Activated naive CD4-positive, alpha-beta T cell treated with anti-CD3 and anti-CD28 coated beads for 36 hours (primary cell): Measurements from ENCODE around the gene TCFL5. TPM values are rescaled to one million over a fixed set of nuclear protein-coding genes. Genes with fewer than 3 reads are reported as not detected.
A peak's percentile ranks its signal among the peaks of the same experiment; 100 is the strongest.

Experiments used
- CTCF ChIA-PET: fragments of 350-600 bp; sonication (Branson Sonifier 250); formaldehyde crosslinking; loops from one replicate; lab custom pipeline; 2021; ENCODE audit warnings: antibody characterized with exemption; lab: Charles Lee
- DNase-seq: peaks from one replicate; pipeline ENCODE4 v3.0.0-alpha.2; 2020
- H3K27ac Mint-ChIP-seq: one replicate; pipeline ENCODE4 v1.8.0; 2021; ENCODE audit warnings: mild to moderate bottlenecking, mixed read lengths
- H3K27me3 Mint-ChIP-seq: one replicate; pipeline ENCODE4 v1.8.0; 2021; ENCODE audit warnings: low read depth, mixed read lengths
- H3K36me3 Mint-ChIP-seq: one replicate; pipeline ENCODE4 v1.8.0; 2021; ENCODE audit warnings: low read depth, mixed read lengths
- H3K4me1 Mint-ChIP-seq: one replicate; pipeline ENCODE4 v1.8.0; 2021; ENCODE audit warnings: low read depth, mixed read lengths
- H3K4me3 Mint-ChIP-seq: one replicate; pipeline ENCODE4 v1.8.0; 2021; ENCODE audit warnings: mild to moderate bottlenecking, moderate library complexity, mixed read lengths
- H3K9me3 Mint-ChIP-seq: one replicate; pipeline ENCODE4 v1.8.0; 2021; ENCODE audit warnings: mixed read lengths
- intact Hi-C: fragments of 100-400 bp; cut with micrococcal nuclease; formaldehyde crosslinking; loops from one replicate; pipeline ENCODE4 v1.15.1; 2023
- total RNA-seq, 2 experiments: library from RNA; stranded (reverse); gene quantifications; one replicate each; pipeline ENCODE4 v1.2.3, GENCODE V29; 2021

TCFL5 gene
- total RNA-seq, 2 experiments from 2014 or later: 5.4 to 5.5 TPM

DNA sequence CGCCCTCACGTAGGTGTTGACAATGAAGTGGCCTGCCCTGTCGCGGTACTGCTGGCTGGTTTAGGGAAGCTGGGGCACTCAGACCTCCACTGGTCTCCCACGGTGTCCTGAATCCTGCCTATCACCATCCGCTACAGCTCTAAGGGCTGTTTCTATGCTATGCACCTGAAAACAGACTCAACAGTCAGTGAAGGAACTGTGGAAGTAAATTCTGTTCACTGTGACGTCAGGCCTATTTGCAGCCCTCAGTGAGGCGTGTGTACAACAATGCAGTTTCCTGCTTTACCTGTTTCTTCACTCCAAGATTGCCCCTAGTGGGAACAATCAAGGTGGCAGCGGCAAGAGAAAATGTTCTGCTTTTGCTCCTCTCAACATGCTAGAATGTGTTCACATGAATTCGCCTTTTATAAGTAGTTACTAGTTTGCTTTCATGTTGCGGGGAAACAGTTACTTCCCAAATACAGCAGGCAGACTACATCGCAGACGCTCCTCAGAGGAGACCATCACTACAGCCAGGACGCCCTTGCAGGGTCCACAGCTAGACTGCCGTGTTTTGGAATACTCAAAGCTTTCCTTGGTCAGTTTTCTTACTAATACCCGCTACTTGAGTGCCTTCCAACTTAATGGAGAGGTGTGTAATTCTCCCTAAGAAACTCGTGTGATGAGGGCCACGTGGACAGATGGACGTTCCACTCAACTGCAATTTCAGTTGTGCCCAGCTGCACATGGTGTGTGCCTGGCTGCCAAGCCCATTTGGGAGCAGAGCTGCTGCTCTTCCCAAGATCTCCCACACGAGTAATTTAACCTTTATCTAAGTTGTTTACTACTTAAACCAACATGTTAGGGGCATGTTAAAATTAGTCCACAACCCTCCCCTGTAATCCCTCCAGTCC lies 39.3 kb upstream of the TCFL5 start:
- peak; percentile 24 for DNase-seq
- Mint-ChIP-seq H3K27me3 (no peaks in the 10 kb centered on the region), H3K4me1 (peaks cover 29% of the 10 kb centered on the region), H3K36me3 (peaks cover 23% of the 10 kb centered on the region), H3K9me3 (no peaks in the 10 kb centered on the region), H3K4me3 (peak overlapping the region; percentile 9), H3K27ac (peak overlapping the region; percentile 46)
- intact Hi-C loops: loop anchor here (1.0 kb wide), 3 partner anchors 20 to 107 kb away; no protein-coding TSS in a partner anchor
- CTCF ChIA-PET: interaction anchor here (0.7 to 4.9 kb wide), 16 partner anchors 7 to 205 kb away, joined by 3 to 27 read pairs (median 4); no protein-coding TSS in a partner anchor

DNA sequence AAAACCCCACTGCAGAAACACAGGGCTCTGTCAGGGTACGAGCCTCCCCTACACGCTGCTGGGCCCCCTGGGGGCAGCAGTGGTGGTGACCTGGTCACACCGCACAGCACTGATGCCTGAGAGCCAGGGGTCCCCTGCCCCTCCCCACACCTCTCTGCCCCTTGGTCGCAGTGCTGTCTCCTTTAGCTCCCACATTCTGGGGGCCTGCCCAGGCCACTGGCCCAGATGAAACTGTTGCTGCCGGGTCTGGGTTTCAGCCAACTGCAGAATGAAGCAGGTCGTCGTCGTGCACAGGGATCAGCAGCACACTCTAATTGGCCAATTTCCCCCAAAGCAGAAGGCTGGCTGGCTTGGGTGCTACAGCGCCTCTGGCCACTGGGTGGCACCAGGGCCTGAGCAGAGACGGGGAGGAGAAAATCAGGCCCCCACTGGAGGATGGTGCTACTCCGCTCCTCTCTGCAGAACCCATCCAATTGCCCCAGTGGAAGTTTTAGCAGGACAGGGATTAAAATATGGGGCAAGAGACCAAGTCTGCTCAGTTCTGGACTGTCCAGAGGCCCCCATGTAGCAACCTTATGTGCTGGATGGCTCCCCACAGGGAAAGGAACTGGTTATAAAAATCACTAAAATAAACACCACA lies 38.5 kb upstream of the TCFL5 start:
- peaks cover 29% of the 10 kb centered on the region for H3K4me1 Mint-ChIP-seq
- no peaks in the 10 kb centered on the region for H3K9me3 Mint-ChIP-seq
- peak; percentile 84 for DNase-seq
- H3K4me3 Mint-ChIP-seq: no peak overlapping the region
- peaks cover 21% of the 10 kb centered on the region for H3K36me3 Mint-ChIP-seq
- CTCF ChIA-PET: interaction anchor here (1.0 to 4.9 kb wide), 15 partner anchors 8 to 109 kb away, joined by 3 to 27 read pairs (median 5); no protein-coding TSS in a partner anchor
- H3K27ac Mint-ChIP-seq: peak overlapping the region; percentile 72
- H3K27me3 Mint-ChIP-seq: no peaks in the 10 kb centered on the region
- intact Hi-C loops: loop anchor here (1.0 kb wide), 3 partner anchors 21 to 108 kb away; no protein-coding TSS in a partner anchor

DNA sequence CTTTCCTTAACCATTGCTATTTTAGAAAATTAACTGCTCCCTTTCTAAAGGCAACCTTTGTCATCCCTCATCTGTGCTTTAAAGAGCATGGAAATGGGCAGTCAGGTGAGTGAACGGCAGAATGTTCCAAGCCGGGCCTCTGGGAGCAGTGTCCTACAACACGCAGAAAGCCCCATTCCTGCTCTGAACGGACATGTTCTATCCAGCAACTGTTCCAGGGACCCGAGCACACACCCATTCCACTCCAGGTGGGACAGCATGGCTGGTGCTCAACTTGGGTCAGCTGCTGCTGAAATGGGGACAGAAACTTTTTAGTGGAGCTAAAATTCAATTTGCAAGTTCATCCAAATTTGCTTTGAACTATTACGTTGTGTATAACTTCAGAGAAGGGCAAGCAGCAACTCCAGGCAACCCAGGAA lies 38.0 kb upstream of the TCFL5 start:
- Mint-ChIP-seq H3K36me3 (peaks cover 18% of the 10 kb centered on the region), H3K4me3 (no peak overlapping the region), H3K27ac (no peak overlapping the region), H3K4me1 (peaks cover 29% of the 10 kb centered on the region), H3K27me3 (no peaks in the 10 kb centered on the region), H3K9me3 (no peaks in the 10 kb centered on the region)
- intact Hi-C loops: loop anchor here (1.0 to 2.0 kb wide), 4 partner anchors 22 to 109 kb away; no protein-coding TSS in a partner anchor
- CTCF ChIA-PET: interaction anchor here (1.0 to 4.9 kb wide), 14 partner anchors 8 to 109 kb away, joined by 3 to 27 read pairs (median 6); no protein-coding TSS in a partner anchor
- DNase-seq: no peak

DNA sequence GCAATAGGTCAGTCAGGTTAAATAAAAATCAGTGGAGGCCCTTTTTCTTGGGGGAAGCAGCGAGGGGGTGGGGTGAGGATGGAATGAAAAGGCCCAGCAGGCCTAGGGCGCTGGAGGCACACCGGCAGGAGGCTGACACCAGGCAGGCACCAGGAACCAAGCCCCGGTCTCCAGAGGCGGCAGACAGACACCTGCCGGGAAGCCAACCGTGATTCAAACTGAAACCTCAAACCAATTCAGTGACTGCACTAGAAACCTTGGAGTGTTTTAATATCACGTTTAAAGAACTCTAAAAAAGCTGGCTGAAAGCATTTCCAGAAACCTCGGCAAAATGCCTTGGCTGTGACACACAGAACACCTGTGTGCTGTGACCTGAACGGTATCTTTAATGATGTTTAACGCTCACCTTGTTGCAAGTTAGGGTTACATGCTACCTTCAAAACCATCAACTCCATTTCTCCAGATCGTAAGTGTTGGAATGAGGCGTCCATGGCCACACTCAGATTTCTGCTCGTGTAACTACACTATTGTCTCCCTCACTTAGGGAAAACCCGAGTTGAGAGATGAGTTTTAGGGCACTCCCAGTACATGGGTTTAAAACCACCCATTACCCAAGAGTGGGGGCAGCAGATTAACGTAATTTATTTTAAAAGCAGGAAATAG lies 37.5 kb upstream of the TCFL5 start:
- Mint-ChIP-seq H3K36me3 (peaks cover 19% of the 10 kb centered on the region), H3K4me3 (peak overlapping the region; percentile 16), H3K27me3 (no peaks in the 10 kb centered on the region), H3K4me1 (peaks cover 29% of the 10 kb centered on the region), H3K27ac (peak overlapping the region; percentile 77), H3K9me3 (no peaks in the 10 kb centered on the region)
- intact Hi-C loops: loop anchor here (2.0 kb wide), 1 partner anchor 74 kb away; no protein-coding TSS in a partner anchor
- peak; percentile 73 for DNase-seq
- CTCF ChIA-PET: interaction anchor here (0.6 to 4.9 kb wide), 14 partner anchors 9 to 377 kb away, joined by 3 to 27 read pairs (median 5); no protein-coding TSS in a partner anchor

DNA sequence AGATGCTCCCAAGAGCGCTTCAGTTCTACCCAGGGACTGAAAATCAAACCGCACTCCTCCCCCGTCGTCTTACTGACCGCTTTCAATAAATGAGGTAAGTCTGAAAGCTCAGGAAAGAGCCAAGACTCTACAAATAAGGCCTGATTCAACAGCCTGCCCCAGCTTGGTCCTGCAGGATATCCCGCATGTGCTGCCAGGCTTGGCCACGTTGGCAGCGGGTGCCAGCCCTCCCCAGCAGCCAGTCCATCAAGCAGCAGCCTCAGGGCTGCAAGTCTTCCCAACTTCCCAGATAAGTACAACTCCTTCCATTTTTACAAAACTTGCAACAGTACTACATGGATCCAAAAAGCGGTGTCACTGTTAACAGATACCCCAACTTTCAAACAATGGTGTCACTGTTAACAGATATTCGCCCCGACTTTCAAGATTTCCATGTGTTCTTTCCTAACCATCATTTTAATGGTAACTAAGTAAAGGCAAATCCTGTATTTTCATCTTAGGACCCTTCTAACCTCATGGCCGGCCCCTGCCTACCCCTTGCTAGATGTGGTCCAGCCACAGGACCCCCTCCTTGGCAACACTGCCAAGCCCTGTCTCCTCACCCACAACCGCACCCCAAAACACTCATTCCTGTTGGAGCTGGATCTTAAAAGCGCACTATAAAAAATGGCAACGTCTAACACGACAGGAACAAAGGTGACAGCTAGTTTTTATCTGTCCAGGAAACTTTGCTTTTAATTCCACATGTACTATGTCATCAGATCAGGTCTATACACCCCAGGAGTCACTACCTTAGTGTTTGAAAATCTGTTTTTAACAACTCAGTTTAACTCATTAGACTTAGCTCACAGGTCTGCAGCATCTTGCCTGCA lies 36.7 kb upstream of the TCFL5 start:
- peak overlapping the region; percentile 77 for H3K27ac Mint-ChIP-seq
- peaks cover 23% of the 10 kb centered on the region for H3K36me3 Mint-ChIP-seq
- no peaks in the 10 kb centered on the region for H3K27me3 Mint-ChIP-seq
- H3K4me3 Mint-ChIP-seq: no peak overlapping the region
- no peaks in the 10 kb centered on the region for H3K9me3 Mint-ChIP-seq
- peaks cover 34% of the 10 kb centered on the region for H3K4me1 Mint-ChIP-seq
- CTCF ChIA-PET: interaction anchor here (0.6 to 4.9 kb wide), 10 partner anchors 9 to 378 kb away, joined by 3 to 27 read pairs (median 6); no protein-coding TSS in a partner anchor
- DNase-seq: no peak
- intact Hi-C loops: loop anchor here (2.0 kb wide), 1 partner anchor 74 kb away; no protein-coding TSS in a partner anchor

DNA sequence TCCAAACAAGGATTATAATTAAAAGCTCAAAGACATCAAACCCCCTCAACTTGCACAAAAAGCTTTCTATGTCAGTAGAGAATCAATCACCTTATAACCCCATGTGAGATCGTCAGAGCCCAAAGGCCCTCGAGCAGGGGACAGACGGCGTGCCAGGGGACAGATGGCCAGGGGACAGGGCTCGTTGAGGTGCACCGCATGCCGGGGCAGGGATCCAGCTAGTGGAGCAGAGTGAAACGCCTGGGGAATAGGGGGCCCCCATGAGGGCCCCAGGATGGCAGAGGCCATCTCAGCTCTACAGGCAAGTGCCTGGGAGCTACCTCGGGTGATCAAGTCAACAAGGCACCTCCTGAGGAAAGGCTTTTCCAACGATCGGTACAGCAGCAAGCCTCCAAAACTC lies 36.0 kb upstream of the TCFL5 start:
- Mint-ChIP-seq H3K9me3 (no peaks in the 10 kb centered on the region), H3K4me1 (peaks cover 39% of the 10 kb centered on the region), H3K27ac (no peak overlapping the region), H3K27me3 (no peaks in the 10 kb centered on the region), H3K4me3 (no peak overlapping the region), H3K36me3 (peaks cover 27% of the 10 kb centered on the region)
- DNase-seq: no peak
- CTCF ChIA-PET: interaction anchor here (0.8 to 1.1 kb wide), 2 partner anchors 8 to 10 kb away, joined by 3 to 4 read pairs; no protein-coding TSS in a partner anchor
- intact Hi-C loops: loop anchor here (2.0 kb wide), 1 partner anchor 75 kb away; no protein-coding TSS in a partner anchor

DNA sequence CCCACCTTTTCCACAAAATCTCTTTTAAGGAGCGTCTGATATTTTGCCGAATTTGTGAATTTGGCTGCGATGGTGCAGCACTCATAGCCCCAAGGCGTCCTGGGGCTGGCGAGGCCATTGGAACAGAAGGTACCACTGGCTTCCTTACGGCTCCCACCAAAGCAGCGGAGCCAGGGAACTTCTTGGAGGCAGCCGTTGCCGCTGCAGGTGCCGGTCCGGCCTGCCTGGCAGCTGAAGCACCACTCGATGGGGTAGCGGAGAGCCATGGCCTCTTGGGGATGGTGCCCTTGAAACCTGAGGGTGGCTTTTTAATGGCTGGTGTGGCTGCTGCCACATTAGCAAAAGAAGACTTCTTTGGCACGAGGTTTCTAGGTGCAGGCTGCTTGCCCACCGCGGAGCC lies 34.9 kb upstream of the TCFL5 start:
- no peak for DNase-seq
- H3K36me3 Mint-ChIP-seq: peaks cover 32% of the 10 kb centered on the region
- CTCF ChIA-PET: no interaction called here
- no peak overlapping the region for H3K4me3 Mint-ChIP-seq
- no peaks in the 10 kb centered on the region for H3K9me3 Mint-ChIP-seq
- H3K27ac Mint-ChIP-seq: no peak overlapping the region
- H3K27me3 Mint-ChIP-seq: no peaks in the 10 kb centered on the region
- intact Hi-C loops: no loop called here
- peaks cover 50% of the 10 kb centered on the region for H3K4me1 Mint-ChIP-seq

DNA sequence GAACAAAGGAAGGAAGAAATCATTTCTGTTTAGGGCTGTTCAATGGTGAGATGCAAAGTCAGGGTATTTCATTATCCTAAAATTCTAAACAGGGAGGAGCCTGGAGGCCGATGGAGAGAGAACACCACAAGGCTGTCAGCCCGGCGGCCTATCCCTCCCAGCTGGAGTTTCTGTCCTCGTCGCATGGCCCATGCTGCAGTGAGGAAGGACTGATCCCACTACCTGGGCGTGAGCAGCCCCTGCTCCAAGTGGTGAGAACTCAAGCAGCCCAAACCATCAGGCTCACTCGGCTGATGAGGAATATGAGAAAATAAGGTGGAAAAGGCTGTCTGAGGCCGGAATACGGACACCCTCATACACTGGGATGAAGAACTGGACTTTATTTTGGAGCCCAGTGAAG lies 33.9 kb upstream of the TCFL5 start:
- CTCF ChIA-PET: no interaction called here
- peaks cover 56% of the 10 kb centered on the region for H3K4me1 Mint-ChIP-seq
- no peak for DNase-seq
- H3K27ac Mint-ChIP-seq: no peak overlapping the region
- H3K4me3 Mint-ChIP-seq: no peak overlapping the region
- H3K27me3 Mint-ChIP-seq: no peaks in the 10 kb centered on the region
- no peaks in the 10 kb centered on the region for H3K9me3 Mint-ChIP-seq
- intact Hi-C loops: no loop called here
- peaks cover 42% of the 10 kb centered on the region for H3K36me3 Mint-ChIP-seq

DNA sequence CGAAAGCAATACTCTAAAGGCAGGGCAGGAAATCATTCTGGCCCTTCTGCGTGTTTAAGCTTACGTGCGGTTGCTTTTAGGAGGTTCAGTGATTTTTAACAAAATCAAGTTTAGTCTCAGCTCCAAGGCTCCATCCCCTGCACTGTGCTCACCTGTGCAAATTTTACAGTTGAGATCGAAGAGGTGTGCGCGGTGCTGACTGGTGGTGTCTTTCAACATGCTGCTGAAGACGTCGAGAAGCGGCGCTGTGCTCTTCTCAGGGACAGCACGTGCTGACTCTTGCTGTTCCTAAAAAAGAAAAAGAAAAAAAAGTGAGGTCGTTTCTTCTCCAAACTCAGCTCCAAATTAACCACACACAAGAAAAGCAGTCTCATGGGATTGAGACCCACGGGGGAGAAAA lies 32.6 kb upstream of the TCFL5 start:
- Mint-ChIP-seq H3K36me3 (peaks cover 44% of the 10 kb centered on the region), H3K27me3 (no peaks in the 10 kb centered on the region), H3K9me3 (no peaks in the 10 kb centered on the region), H3K27ac (no peak overlapping the region), H3K4me1 (peaks cover 44% of the 10 kb centered on the region), H3K4me3 (no peak overlapping the region)
- CTCF ChIA-PET: interaction anchor here (1.4 to 1.9 kb wide), 4 partner anchors 8 to 115 kb away, joined by 4 to 6 read pairs (median 4); no protein-coding TSS in a partner anchor
- DNase-seq: no peak
- intact Hi-C loops: no loop called here

DNA sequence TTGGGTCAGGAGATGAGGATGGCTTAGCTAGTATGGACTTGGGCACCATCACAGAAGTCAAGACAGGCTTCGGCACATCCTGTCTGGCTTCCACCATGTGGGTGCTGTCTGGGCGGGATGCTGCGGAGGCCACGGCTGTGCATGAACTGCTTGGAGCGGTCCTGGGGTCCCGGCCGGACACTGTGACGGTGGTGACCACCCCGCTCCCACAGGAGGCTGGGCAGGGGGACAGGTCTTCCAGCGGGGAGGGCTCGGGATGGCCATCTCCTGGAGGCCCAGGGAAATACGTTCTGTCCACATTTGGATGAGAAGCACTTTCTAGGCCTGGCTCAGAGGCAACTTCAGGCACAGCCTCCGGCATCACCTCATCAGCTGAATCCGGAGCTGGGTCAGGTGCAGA lies 32.1 kb upstream of the TCFL5 start:
- DNase-seq: no peak
- intact Hi-C loops: no loop called here
- H3K27ac Mint-ChIP-seq: no peak overlapping the region
- H3K4me3 Mint-ChIP-seq: no peak overlapping the region
- CTCF ChIA-PET: interaction anchor here (1.4 to 1.9 kb wide), 4 partner anchors 9 to 115 kb away, joined by 4 to 6 read pairs (median 4); no protein-coding TSS in a partner anchor
- peaks cover 38% of the 10 kb centered on the region for H3K4me1 Mint-ChIP-seq
- H3K9me3 Mint-ChIP-seq: no peaks in the 10 kb centered on the region
- H3K27me3 Mint-ChIP-seq: no peaks in the 10 kb centered on the region
- H3K36me3 Mint-ChIP-seq: peaks cover 45% of the 10 kb centered on the region
